Gastrocnemius medialis (tissue), 4 donors: ENCODE data around the gene TFCP2L1.

Source experiments
- CTCF ChIP-seq, 5 experiments: fragments of 450-650 bp in 3 of 5; fragments of 200-600 bp in 2 of 5; sonication (generic) in 2 of 5; IDR thresholded peaks in 4 of 5; conservative IDR thresholded peaks in 1 of 5; 1 replicate in 4 of 5; 2 replicates in 1 of 5; pipeline ENCODE4 v1.5.1; 2016 to 2019; ENCODE audit warnings: antibody characterized with exemption in 5 of 5, mild to moderate bottlenecking in 3 of 5, moderate library complexity in 3 of 5
- POLR2A ChIP-seq, 2 donors: fragments of 450-650 bp; IDR thresholded peaks; one replicate each; pipeline ENCODE4 v1.6.1; 2017; ENCODE audit warnings: antibody characterized with exemption in 2 of 2, mild to moderate bottlenecking in 2 of 2, moderate library complexity in 2 of 2

- TF ChIP-seq POLR2A (IDR thresholded peaks at IDR 0.05) (no peak), CTCF (IDR thresholded peaks at IDR 0.05 in 4 of 5, conservative IDR thresholded peaks at IDR 0.05 in 1 of 5) (no peak)
Observed at GRCh38 chr2:121248766-121249343, 36.1 kb downstream of the TFCP2L1 start.
